ENCODE measurements around the gene GET4. TPM values are rescaled to one million over a fixed set of nuclear protein-coding genes. Genes with fewer than 3 reads are reported as not detected.

The GET4 gene
- total RNA-seq, 1 experiment from 2014 or later = 44.8 TPM

- TF ChIP-seq TCF7L2 (IDR thresholded peaks at IDR 0.05; ENCODE audit: borderline replicate concordance, extremely low read depth, insufficient read depth, insufficient read length) (no peak), POLR2AphosphoS5 (IDR thresholded peaks at IDR 0.05; ENCODE audit: low read depth, low read length) (no peak), ZNF274 (IDR thresholded peaks at IDR 0.05; ENCODE audit: low read depth, low read length) (no peak), CEBPB (IDR thresholded peaks at IDR 0.05; ENCODE audit: low read depth) (no peak), REST (IDR thresholded peaks at IDR 0.05; ENCODE audit: low read depth) (no peak), FOSL1 (IDR thresholded peaks at IDR 0.05; ENCODE audit: low read depth) (no peak), POLR2A (IDR thresholded peaks at IDR 0.05; ENCODE audit: borderline replicate concordance, extremely low read depth, insufficient read depth, insufficient read length) (no peak), EZH2phosphoT487 (IDR thresholded peaks at IDR 0.05; ENCODE audit: borderline replicate concordance) (no peak), CBX3 (IDR thresholded peaks at IDR 0.05; ENCODE audit: low read depth) (no peak), JUND (IDR thresholded peaks at IDR 0.05) (no peak)
Observed at GRCh38 chr7:882336-883035, 6.1 kb downstream of the GET4 start (continued).
